ENCODE data around the gene PCSK6.
"Not testable (repeated sequence)": the region's sequence is repeated elsewhere in the genome, so short reads cannot be mapped to it uniquely, and the experiment has no call there.

PCSK6 gene

GRCh38 chr15:101458908-101459578 is 30.5 kb downstream of the PCSK6 start:
- DNase-seq: no peak

- no peak for DNase-seq
These were observed 31.2 kb downstream of the PCSK6 start for GRCh38 chr15:101458158-101458900.

GRCh38 chr15:101457696-101458095 is 31.8 kb downstream of the PCSK6 start:
- no peak for DNase-seq

- DNase-seq: no peak
These were observed 33.3 kb downstream of the PCSK6 start for GRCh38 chr15:101456057-101456739.

- no peak for DNase-seq
These were observed 34.0 kb downstream of the PCSK6 start for GRCh38 chr15:101455291-101456025.

- not testable (repeated sequence) for DNase-seq
These were observed 34.7 kb downstream of the PCSK6 start for GRCh38 chr15:101454781-101455180.

GRCh38 chr15:101454365-101454764 is 35.1 kb downstream of the PCSK6 start:
- no peak for DNase-seq

GRCh38 chr15:101453123-101454120 is 36.1 kb downstream of the PCSK6 start:
- no peak for DNase-seq

- DNase-seq: no peak
These were observed 36.9 kb downstream of the PCSK6 start for GRCh38 chr15:101452572-101452971.

- DNase-seq: no peak
These were observed 37.7 kb downstream of the PCSK6 start for GRCh38 chr15:101451846-101452245.

GRCh38 chr15:101451266-101451799 is 38.2 kb downstream of the PCSK6 start:
- no peak for DNase-seq

- DNase-seq: no peak
These were observed 38.9 kb downstream of the PCSK6 start for GRCh38 chr15:101450403-101451265.

GRCh38 chr15:101449471-101450402 is 39.8 kb downstream of the PCSK6 start:
- no peak for DNase-seq

GRCh38 chr15:101448336-101448735 is 41.2 kb downstream of the PCSK6 start:
- DNase-seq: no peak

GRCh38 chr15:101447561-101448071 is 41.9 kb downstream of the PCSK6 start:
- DNase-seq: no peak

- DNase-seq: no peak
These were observed 42.4 kb downstream of the PCSK6 start for GRCh38 chr15:101447168-101447533.

GRCh38 chr15:101446518-101447167 is 42.9 kb downstream of the PCSK6 start:
- DNase-seq: no peak
